Measurements from ENCODE around the gene ELL2.

GRCh38 chr5:95907067-95907705 lies 54.5 kb downstream of the ELL2 start:
- no peak for TF ChIP-seq EZH2 (IDR thresholded peaks at IDR 0.05; ENCODE audit: low read length, missing control alignments)
- TF ChIP-seq CTCF (conservative IDR thresholded peaks at IDR 0.05 in 1 of 2, IDR thresholded peaks at IDR 0.05 in 1 of 2; ENCODE audit: low read depth in 1 of 2, low read length in 2 of 2), result no peak

Measured in fibroblast of lung (primary cell).